HPDE6-E6E7 (cell line): ENCODE measurements around the gene APBA2.
"Not testable (repeated sequence)": the region's sequence is repeated elsewhere in the genome, so short reads cannot be mapped to it uniquely, and the experiment has no call there.

Source experiments
- DNase-seq: peaks from one replicate; pipeline ENCODE4 v3.0.0; 2011; ENCODE audit warnings: missing footprints; ENCODE audit errors: extremely low spot score

Gene APBA2

DNA sequence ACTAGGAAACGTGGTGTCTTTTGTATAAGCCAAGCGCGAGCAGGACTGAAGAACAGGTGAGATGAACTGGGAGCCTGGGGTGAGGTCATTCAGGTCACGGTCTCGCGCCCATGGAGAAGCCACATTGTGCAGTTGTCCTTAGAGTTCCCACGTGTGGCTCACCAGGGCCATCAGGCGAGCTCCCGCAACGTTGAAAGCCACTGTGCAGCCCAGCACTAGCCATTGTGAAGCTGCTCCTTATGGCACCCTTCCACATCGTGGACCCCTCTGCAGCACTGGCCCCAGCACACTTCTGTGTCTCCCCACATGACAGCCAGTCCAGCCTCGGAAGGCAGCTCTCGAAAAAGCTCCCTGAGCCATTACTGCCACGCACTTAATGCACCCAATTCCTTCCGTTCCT is 7.6 kb upstream of the APBA2 start:
- DNase-seq = no peak

DNA sequence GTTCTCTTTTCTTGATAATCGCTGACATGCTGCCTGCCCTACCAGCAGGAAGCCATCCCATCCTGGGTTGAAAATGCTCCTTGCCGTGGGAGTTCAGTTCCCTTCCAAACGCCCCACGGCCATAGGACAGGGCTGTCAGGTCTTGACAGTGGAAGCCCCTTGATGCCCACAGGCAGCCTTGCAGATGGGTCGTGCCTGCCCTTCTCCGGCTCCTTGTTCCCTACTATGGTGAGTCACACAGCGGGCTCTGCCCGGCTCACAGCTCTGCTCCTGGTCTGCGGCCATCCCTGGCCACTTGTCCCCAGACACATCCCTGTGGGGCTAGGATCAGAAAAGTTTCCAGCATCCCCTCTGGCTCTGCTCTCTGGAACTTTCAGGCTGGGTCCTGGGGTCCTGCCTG is 6.2 kb upstream of the APBA2 start:
- no peak for DNase-seq

DNA sequence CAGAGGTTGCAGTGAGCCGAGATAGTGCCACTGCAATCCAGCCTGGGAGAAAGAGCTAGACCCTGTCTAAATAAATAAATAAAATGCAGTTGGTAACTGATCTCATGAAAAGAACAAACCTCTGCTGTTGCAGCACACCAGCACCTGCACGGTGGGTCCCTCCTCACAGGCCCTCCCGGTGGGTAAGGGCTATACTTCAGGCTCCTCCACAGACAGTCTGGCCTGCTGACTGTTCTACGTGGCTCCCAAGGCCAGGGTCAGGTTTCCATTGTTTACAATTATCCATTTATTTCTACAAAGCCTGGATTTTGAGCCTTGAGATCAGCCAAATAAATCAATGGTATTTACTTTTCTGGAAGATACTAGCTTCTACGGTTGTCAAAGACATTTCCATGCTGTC is 5.1 kb upstream of the APBA2 start:
- no peak for DNase-seq

DNA sequence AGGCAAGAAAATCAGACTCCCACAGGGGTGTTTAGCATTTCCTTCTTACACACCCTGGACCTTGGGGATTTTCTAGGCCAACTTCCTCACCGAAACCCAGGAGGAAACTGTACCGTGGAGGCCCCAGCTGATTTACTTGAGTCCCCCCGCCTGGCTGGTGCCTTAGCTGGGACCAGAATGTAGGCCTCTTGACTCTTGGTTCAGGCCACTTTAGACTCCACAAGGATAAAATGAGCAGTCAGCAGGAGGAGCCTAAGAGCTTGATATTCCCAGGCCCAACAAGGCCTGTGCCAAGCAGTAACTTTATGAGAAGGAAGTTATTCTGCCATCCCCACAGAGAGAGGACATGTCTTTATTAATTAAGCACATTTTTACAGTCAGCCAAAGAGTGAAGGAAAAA is 4.6 kb upstream of the APBA2 start:
- DNase-seq = no peak

DNA sequence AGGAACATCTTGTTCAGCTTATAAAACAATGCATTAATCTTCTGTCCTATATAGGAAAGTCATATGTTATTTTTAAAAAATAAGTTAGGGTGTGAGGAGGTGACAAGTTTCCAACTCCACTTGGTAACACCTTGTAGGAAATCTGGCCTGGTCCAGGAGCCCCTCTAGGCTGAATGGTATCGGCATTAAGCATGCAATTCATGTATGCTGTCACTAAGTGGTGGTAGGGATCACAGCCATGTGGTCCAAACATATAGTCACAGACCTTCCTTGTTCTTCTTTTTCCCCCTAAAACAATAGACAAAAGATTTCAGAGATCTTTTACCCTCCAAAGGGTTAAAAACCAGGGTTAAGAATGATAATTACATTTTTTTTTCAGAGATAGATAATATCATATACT is 4.2 kb upstream of the APBA2 start:
- DNase-seq = no peak

DNA sequence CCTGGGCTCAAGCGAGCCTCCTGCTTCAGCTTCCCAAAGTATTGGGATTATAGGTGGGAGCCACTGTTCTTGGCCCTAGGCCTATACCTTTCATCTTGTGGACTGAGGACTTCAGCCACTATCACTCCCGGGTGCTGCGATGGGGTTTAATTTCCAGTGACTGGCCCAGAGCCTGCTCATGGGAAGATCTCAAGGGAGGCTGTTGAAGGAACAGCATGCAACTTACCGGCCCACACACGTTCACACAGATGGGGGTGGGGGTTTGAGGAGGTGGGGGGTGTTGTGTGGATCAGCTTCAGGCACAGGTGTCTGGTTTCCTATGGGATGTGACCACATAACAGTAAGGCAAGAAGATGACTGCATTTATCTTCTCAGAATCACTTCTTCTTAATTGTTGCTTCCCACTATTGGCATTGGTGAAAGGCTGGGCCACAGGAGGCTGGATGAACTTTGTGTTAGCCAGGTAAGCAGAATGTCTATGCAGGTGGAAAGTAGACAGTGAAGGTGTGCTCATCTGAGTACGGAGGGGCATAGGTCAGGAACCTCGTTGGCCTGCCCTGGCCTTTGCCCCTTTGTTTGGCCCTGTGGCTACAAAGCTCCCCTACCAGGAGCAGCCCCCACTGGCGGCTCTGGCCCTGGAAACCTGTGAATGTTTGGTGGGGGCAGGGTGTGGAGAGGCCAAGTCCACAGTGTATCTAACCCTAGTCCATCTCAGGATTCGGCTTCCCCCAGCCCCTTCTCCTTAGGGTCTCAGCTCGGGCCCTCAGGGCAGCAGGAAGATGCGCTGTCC is 1.4 kb upstream of the APBA2 start:
- DNase-seq = no peak

DNA sequence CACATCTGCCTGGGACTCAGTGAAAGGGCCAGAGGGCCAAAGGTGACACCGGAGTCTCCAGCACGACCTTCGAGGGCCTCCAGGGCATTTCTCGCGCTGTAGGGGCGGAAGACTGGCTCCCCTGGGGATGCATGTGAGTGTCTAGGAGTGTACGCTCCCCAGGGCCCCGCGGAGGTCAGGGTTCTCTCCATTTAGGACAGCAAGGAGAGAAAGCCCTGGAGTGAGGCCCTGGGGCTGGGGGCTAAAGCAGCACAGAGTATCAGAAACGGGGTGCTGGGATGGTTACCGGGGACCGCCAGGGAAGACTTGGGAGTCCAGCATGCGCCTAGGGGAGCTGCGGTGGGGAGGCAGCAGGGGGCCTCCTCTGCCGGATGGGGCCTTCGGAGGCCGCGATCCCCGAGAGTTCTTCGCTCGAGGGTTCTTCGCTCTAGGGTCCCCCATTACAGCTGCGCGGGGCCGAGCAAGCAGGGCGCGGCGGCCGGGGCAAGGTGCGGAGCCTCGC is 595 bp upstream of the APBA2 start:
- DNase-seq = no peak

DNA sequence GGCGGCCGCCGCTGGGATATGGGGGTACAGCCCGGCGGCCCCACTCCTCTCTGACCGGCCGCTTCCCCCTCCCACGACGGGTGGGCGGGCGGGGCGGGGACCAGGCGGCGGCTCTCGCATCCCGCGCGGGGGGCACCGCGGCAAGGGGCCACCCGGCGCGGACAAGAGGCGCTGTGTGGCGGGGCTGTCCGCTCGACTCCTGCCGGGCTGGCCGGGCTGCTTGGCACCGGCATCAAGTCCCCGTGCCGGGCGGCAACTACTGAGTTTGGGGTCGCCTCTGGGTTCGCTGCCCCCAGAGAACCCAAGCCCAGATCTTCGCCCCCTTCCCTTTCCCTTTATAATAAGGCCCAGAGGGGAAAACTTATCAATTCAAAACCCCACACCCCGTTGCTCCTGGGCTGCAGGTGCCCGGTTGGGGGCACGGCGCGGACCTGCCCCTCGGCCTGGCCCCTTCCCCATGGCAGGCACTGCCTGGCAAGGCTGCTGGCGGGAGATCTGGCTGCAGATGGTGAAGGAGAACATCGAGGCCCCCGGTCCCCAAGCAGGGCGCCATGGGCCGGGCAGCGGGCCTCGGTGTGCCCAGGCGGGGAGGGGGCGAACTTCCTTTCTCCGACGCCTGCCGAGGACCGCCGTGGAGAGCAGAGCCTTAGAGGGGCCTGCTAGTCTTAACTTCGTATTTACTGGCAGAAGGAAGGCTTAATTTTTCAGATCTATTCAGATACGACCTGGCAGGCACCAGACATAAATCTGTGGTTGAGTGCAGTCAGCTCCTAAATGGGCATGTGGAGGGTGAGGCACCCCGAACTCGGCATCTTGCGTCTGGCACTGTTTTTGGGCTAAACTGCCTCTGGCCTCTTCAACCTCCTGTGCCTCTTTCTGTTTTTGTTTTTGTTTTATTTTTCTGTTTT is 911 bp downstream of the APBA2 start:
- DNase-seq = no peak

DNA sequence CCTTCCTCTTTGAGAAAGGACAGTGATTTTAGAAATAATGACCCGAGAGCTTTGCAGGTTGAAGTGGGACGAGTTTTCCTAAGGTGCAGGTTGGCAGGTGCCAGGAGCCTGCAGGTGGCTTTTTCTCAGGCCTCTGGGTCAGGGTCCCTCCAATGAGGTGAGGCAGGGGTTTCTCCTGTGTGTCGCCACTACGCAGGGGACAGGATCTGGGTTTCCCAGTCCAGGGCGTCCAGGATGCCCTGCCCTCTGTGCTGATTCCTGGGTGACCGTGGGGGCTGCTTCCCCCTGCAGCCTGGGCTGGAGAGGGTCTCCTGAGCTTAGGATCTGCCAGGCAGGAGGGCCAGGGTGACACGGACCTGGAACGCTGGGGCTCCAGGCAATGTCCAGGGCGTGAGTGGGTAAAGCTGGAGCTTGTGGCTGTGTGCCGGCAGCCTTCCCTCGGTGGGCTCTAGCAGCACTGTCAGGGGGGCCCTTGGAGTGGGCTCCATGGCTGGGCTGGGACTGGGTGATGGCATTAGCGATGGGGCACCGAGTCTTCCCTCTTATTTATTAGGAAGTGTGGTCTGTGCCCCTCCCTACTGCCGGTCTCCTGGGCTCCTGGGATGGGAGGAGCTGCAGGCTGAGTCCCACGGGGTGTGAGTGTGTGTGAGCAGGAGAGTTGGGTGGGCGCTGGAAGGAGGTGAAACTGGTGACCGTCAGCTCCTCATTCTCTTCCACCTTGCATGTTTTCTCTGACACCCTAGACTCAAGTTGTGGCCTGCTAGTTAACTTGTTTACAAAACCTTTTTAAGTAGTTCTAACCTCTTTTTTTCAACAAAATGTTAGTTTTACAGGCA is 1.8 kb downstream of the APBA2 start:
- no peak for DNase-seq

DNA sequence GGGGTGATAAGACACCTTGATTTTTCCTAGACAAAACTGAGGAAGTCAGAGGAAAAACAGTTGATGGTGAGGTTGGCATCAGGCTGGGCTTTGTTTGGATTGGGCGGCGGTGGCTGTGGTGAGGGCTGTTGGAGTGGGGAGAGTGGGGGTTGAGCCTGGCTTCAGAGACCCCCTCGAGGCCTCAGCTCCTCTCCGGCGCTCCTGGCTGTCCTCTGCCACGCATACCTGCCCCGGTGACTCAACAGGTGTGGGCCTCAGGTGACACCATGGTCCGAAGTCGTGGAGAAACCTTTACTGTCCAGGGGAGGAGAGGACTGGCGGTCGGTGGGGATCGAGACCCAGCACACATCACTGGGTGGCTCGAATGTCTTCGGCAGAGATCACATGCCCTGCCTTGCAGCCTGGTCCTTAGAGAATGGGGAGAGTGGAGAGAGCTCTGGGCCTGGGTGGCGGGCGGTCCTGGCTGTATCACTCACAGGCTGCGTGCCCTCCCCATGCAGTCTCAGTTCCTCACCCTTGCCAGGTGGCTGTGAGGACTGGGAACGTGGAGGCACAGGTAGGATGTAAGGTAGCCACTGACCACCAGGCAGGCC is 2.6 kb downstream of the APBA2 start:
- DNase-seq = no peak

DNA sequence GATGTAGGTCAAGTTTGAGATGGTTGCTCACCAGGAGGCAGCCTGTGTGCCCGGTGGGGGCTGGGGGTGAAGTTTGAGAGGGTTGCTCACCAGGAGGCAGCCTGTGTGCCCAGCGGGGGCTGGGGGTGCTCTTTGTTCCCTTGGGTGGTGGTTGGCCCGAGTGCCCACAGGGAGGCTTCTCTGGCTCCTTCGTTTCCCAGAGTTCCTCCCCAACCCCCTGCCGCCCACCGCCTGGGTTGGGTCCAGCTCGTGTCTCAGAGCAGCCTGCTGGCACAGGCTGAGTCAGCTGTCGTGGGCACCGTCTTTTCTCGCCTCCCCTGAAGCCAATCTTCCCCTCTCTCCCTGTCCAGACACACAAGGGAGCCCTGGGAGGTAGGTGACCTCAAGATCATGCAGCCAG is 3.1 kb downstream of the APBA2 start:
- DNase-seq = no peak

DNA sequence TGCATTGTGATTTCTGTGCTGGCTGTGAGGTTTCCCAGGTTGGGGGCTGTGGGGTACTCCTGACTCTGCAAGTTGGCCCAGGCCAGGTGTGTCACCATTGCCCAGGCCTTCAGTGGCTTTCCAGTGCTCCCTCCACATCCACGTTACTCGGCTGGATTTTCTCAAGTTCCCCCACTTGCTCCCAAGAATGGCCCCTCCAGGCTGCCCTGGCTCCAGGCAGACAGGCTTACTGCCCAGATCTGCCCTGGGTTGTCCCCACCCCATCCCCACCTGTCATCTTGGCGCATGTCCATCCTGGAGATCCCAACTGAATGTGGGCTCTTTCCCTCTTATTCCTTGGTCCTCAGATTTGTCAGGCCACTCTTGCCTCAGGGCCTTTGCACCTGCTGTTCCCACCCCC is 3.6 kb downstream of the APBA2 start:
- no peak for DNase-seq

DNA sequence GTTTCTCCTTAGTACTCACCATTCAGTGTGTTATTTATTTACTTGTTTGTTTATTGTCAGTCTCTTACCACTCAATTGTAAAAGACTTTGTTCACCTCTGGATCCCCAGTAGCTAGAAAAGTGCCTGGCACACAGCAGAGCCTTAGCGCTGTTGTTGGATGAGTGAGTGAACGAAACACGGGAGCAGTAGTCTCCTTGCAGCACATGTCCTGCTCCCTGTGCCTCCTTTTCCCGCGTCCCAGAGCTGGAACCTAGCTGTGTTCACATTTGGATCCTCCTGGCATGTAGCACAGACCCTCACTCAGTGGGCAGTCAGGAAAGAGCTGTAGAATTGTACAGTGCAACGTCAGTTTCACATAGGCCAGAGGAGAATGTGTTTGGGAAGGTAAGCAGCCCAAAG is 4.1 kb downstream of the APBA2 start:
- DNase-seq = not testable (repeated sequence)

DNA sequence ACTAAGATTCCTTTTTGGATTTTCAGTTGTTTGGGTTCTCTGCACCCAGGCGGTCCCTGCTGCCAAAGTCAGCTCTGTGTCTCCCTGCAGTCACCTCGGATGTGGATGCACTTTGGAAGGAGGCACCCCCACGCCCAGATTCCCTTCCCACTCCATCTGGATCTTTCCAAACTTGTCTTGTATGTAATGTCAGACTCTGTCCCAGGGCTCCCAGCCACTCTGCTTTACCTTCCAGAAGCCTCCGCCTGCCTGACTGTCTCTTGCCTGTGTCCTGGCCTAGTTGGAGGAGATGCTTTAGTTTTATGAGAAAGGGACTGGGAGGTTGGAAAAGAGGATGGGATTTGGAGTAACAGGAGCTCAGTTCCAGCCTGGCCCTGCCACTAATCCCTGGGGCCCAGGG is 4.5 kb downstream of the APBA2 start:
- DNase-seq = not testable (repeated sequence)

DNA sequence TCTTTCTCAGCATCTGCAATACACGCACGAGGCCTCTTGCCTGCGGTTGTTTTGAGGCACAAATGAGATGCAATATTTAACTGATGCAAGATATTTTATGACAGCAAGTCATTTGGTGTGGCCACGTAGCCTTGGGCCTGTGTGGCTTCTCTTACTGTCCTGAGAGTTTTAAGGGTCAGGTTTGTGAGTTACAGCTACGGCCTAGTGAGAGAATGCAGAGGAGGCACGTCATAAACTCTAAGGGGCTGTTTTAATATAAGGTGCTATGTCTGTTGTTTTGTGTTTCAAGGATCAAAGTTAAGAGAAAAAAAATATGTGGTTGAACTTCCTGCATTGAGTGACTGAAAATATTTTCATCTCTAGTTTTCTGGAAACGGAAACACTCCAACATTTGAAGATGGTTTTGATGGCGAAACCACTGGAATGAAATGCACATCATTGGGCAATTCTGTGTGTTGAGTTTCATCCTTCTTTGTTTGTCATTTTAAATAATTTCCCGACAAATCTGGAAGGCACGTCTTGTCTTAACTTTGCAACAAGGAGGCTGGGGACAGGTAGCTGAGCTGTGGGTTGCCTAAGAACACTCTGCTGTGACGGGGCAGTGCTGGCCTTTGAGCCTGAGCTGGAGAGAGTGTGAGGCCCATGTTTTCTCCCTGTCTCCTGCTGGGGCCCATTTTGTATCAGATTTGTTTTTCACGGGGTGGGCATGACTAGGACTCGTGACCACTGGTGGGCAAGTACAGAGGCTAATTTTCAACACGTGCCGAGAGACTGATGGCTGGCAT is 5.1 kb downstream of the APBA2 start:
- DNase-seq = no peak

DNA sequence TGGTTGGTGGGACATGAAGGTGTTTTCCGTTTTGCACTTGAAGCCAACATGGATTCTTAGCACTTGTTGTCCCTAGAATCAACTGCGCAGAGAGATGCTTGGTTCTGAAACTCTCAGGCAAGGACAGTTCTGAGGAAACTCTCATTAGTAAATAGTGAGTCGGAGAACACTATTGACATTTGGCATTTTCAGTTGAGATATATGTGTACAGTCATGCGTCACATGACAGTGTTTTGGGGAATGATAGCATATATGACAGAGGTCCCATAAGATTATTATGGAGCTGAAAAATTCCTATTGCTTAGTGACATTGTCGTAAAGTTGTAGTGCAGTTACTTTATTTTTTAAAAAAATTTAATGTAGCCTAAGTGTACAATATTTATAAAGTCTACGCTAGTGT is 5.8 kb downstream of the APBA2 start:
- DNase-seq = no peak

DNA sequence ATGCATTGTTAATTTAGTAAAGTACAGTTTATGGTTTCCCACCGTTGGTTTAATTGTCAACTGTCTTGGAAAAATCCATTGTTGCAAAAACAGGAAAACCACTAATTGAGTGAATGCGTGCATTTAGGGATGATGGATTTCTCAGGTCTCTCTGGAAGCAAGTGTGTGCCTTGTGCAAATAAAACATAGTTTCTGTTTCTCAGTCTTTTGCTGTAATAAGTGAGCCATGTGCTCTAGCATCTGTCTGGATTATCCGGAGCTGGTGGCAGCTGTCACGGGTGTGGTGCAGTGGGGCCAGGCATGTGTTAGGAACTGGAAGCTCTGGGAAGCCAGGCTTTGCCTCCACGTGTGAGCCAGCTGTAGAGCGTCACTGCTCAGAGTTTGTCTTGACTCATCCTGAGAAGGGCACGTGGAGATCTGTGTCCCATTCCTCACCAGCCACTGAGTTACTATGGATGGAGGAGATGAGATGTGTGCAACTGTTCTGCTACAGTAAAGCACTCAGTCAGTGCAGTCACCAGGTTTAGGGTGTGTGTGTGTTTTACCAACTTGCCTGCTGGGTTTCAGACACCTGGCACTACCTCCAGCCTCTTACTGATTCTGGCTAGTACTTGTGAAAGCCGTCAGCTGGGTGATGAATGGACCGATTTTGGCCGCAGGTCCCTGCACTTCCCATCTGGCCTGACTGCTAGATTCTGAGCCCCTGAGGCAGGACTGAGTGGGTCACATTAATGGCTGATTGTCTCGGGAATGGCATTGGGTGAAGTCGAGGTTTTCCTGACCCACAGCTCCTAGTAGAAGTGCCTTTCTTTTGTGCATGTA is 7.2 kb downstream of the APBA2 start:
- no peak for DNase-seq

DNA sequence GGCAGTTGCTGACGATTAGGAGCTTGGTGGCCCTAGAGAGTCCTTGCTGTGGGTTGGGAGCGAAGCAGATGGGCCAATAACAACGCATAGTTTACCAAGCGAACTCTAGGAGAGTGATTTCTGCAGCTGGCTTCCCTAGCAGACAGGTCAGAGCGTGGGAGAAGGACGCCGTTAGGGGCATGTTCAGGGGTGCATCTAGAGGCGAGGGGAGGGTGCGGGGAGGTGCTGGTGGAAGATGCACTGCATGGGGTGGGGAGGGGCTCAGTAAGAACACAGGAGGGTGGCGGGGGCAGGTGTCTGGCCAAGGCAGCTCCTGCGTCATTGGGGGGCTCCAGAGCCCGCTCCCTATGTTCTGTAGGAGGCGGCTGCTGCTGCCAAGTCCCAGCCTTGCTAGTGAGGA is 8.9 kb downstream of the APBA2 start:
- no peak for DNase-seq

DNA sequence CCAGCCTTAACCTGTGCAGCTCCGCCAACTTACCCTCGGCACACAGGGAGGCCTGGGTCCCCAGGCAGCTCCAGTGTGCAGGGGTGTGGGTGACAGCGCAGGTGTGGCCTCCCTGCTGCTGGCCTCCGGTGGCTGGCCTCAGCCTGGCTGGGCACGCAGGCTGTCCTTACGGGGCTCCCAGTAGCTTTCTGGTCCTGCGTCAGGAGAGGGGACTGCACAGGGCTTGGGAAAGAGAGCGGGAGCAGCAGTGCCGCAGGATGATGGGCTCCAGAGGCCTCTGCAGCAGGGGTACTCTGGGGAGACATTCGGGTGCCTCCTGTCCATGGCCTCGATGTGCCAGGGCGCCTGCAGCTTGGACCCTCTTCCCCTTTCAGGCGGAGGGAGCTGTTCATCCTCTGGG is 9.4 kb downstream of the APBA2 start:
- no peak for DNase-seq

DNA sequence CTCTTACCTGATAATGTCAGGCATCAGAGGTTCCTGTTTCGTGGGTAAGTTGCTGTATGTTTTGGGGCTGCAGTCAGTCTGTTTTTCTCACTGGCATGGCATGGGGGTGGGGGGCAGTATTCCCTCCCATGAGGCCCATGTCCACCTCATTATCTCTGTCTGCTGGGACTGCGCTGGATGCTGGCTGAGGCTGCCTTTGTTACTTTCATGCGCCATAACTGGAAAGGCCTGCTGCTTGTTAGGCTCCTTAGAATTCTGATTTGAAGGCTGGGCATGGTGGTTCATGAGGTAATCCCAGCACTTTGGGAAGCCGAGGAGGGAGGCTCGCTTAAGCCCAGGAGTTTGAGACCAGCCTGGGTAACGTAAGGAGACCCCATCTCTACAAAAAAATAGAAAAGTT is 9.8 kb downstream of the APBA2 start:
- DNase-seq = no peak
